K562 (cell line): ENCODE data around the gene PRDM1. TPM values are rescaled to one million over a fixed set of nuclear protein-coding genes. Genes with fewer than 3 reads are reported as not detected.
A peak's percentile ranks its signal among the peaks of the same experiment; 100 is the strongest.

Source experiments
- ARID2 ChIP-seq: fragments of 450-650 bp; IDR thresholded peaks from 2 replicates; pipeline ENCODE4 v1.6.1; 2017; ENCODE audit warnings: antibody characterized with exemption, mild to moderate bottlenecking
- ATF1 ChIP-seq, 2 experiments: fragments of 450-650 bp in 1 of 2; IDR thresholded peaks; 2 replicates each; pipeline ENCODE4 v1.6.1; 2016; ENCODE audit warnings: missing compliant biosample characterization in 1 of 2, missing genetic modification characterization in 1 of 2
- BACH1 ChIP-seq: fragments of 200-800 bp; sonication (Bioruptor generic); IDR thresholded peaks from 2 replicates; pipeline ENCODE4 v1.6.1; 2016; ENCODE audit warnings: missing genetic modification characterization, missing compliant biosample characterization
- C11orf30 ChIP-seq: fragments of 450-650 bp; IDR thresholded peaks from 2 replicates; pipeline ENCODE4 v1.6.1; 2016; ENCODE audit warnings: low read depth, mild to moderate bottlenecking
- CC2D1A ChIP-seq: fragments of 450-650 bp; IDR thresholded peaks from 2 replicates; pipeline ENCODE4 v1.6.1; 2017; ENCODE audit warnings: mild to moderate bottlenecking
- CEBPB ChIP-seq: fragments of 450-650 bp; IDR thresholded peaks from 2 replicates; pipeline ENCODE4 v1.6.1; 2016; ENCODE audit warnings: missing genetic modification characterization, missing compliant biosample characterization
- CREB3L1 ChIP-seq: fragments of 450-650 bp; IDR thresholded peaks from 2 replicates; pipeline ENCODE4 v1.6.1; 2014; ENCODE audit warnings: low read depth, mild to moderate bottlenecking, moderate library complexity, borderline replicate concordance
- CREM ChIP-seq: IDR thresholded peaks from 2 replicates; pipeline ENCODE4 v1.6.1; 2014; ENCODE audit warnings: antibody characterized with exemption, low read depth
- CTCF ChIP-seq, 3 experiments: IDR thresholded peaks in 2 of 3; conservative IDR thresholded peaks in 1 of 3; 2 replicates each; pipeline ENCODE4 v1.5.1; 2011 to 2012; ENCODE audit warnings: low read length in 3 of 3, mild to moderate bottlenecking in 3 of 3, control low read depth in 2 of 3, improper control_type of control experiment in 1 of 3, inconsistent platforms in 1 of 3, low read depth in 1 of 3, mixed read lengths in 1 of 3, moderate library complexity in 1 of 3; ENCODE audit not compliant: insufficient read depth in 2 of 3
- EP400 ChIP-seq: fragments of 450-650 bp; IDR thresholded peaks from 2 replicates; pipeline ENCODE4 v1.6.1; 2017; ENCODE audit warnings: antibody characterized with exemption, mild to moderate bottlenecking, moderate library complexity
- FOXK1 ChIP-seq: sonication (generic); formaldehyde crosslinking; IDR thresholded peaks from 2 replicates; pipeline ENCODE4 v1.8.0; 2022; ENCODE audit warnings: missing genetic modification reagents, mild to moderate bottlenecking, borderline replicate concordance
- FUS ChIP-seq: fragments of 200-400 bp; formaldehyde crosslinking; optimal IDR thresholded peaks from 2 replicates; pipeline ENCODE3; 2017; ENCODE audit warnings: low read depth, low read length
- MAFF ChIP-seq: IDR thresholded peaks from 2 replicates; pipeline ENCODE4 v1.6.1; 2012; ENCODE audit warnings: low read length, improper control_type of control experiment
- MAFG ChIP-seq: fragments of 450-650 bp; conservative IDR thresholded peaks from 2 replicates; pipeline ENCODE4 v1.6.1; 2016; ENCODE audit warnings: missing genetic modification characterization, missing compliant biosample characterization
- MXD1 ChIP-seq: fragments of 250-450 bp; sonication (Bioruptor Pico); IDR thresholded peaks from 2 replicates; pipeline ENCODE4 v1.8.0; 2021; ENCODE audit warnings: borderline replicate concordance, mild to moderate bottlenecking, moderate library complexity; ENCODE audit not compliant: poor library complexity, severe bottlenecking
- NCOR1 ChIP-seq: fragments of 450-650 bp; IDR thresholded peaks from 2 replicates; pipeline ENCODE4 v1.6.1; 2016; ENCODE audit warnings: mild to moderate bottlenecking, moderate library complexity
- RBM39 ChIP-seq: fragments of 200-400 bp; formaldehyde crosslinking; optimal IDR thresholded peaks from 2 replicates; pipeline ENCODE3; 2018; ENCODE audit warnings: low read depth, low read length
- SMAD4 ChIP-seq: fragments of 250-450 bp; sonication (Bioruptor Pico); conservative IDR thresholded peaks from 2 replicates; pipeline ENCODE4 v1.8.0; 2021; ENCODE audit warnings: inconsistent platforms, mild to moderate bottlenecking, moderate library complexity
- ZNF175 ChIP-seq: fragments of 200-800 bp; sonication (Bioruptor generic); IDR thresholded peaks from 2 replicates; pipeline ENCODE4 v1.6.1; 2016; ENCODE audit warnings: low read depth, mild to moderate bottlenecking, missing genetic modification characterization, missing compliant biosample characterization
- ZNF384 ChIP-seq: IDR thresholded peaks from 2 replicates; pipeline ENCODE4 v1.6.1; 2012; ENCODE audit warnings: low read depth, low read length, improper control_type of control experiment
- ZNF766 ChIP-seq: fragments of 200-800 bp; sonication (Bioruptor generic); conservative IDR thresholded peaks from 2 replicates; pipeline ENCODE4 v1.6.1; 2016; ENCODE audit warnings: missing genetic modification characterization, missing compliant biosample characterization
- polyA plus RNA-seq, 8 experiments: library from polyadenylated mRNA; depleted of rRNA in 4 of 8; stranded (reverse) in 5 of 8; unstranded in 3 of 8; fragments of >200 nt; fragmentation: Nextera tagmentation in 2 of 8; fragmentation: Illumina TruSeq in 1 of 8; extraction: Ambion mirVana in 2 of 8; extraction: Trizol in 1 of 8; gene quantifications; 2 replicates each; pipeline versions ENCODE4 v1.2.1 to v1.2.3, GENCODE V29; 2011 to 2014; ENCODE audit warnings: inconsistent platforms in 1 of 8, missing spikeins in 1 of 8
- total RNA-seq, 7 experiments: library from RNA; depleted of rRNA in 6 of 7; stranded (reverse); fragments of >200 nt in 6 of 7; fragmentation: Illumina TruSeq in 2 of 7; extraction: Trizol in 2 of 7; gene quantifications; 2 replicates each; pipeline versions ENCODE4 v1.2.1 to v1.2.3, GENCODE V29; 2011 to 2021; ENCODE audit warnings: low replicate concordance in 1 of 7

PRDM1 gene
- total and polyA plus RNA-seq, 9 of the 15 experiments (the other 6 are each of a cell fraction or from before 2014, with no cell fraction given): 0.09 to 0.89 (median 0.27) TPM

- TF ChIP-seq CREB3L1: peak; percentile 25; the same call in 1 of the 2 replicates
- peak; percentile 79 for TF ChIP-seq CEBPB (tag)
- peak; percentile 28; the same call in 1 of the 2 replicates for TF ChIP-seq ZNF384
- TF ChIP-seq C11orf30: peak; percentile 98
- no peak for TF ChIP-seq ATF1 (CRISPR knock-in tag; IDR thresholded peaks at IDR 0.05)
- peak; percentile 33; the same call in 1 of the 2 replicates for TF ChIP-seq ATF1 (tag; IDR thresholded peaks at IDR 0.05)
- peak; percentile 58; the same call in 1 of the 2 replicates for TF ChIP-seq CC2D1A
- peak; percentile 87 for TF ChIP-seq ZNF766
- peak; percentile 98 for TF ChIP-seq MAFF
- TF ChIP-seq MAFG (tag): peak; percentile 98
- TF ChIP-seq EP400: 0 out of 2 replicates have a peak, but pooled peaks have one; percentile 17
- peak; percentile 70 for TF ChIP-seq BACH1 (tag)
- no peak for TF ChIP-seq MXD1 (CRISPR knock-in tag)
- TF ChIP-seq SMAD4 (CRISPR knock-in tag): 0 out of 2 replicates have a peak, but pooled peaks have one; percentile 28
- TF ChIP-seq ZNF175: no peak
- no peak for TF ChIP-seq FUS
- TF ChIP-seq NCOR1: 0 out of 2 replicates have a peak, but pooled peaks have one; percentile 7
- peak; percentile 87 to 99 (median 99) for TF ChIP-seq CTCF (IDR thresholded peaks at IDR 0.05 in 2 of 3, conservative IDR thresholded peaks at IDR 0.05 in 1 of 3; ENCODE audit: insufficient read depth in 2 of 3, low read depth in 1 of 3, low read length in 3 of 3)
- TF ChIP-seq RBM39: no peak
- peak; percentile 53; the same call in 1 of the 2 replicates for TF ChIP-seq CREM
- peak; percentile 64; the same call in 1 of the 2 replicates for TF ChIP-seq ARID2
- 0 out of 2 replicates have a peak, but pooled peaks have one; percentile 25 for TF ChIP-seq FOXK1 (CRISPR knock-in tag)
Measured at GRCh38 chr6:106084106-106084988, 1.8 kb upstream of the PRDM1 start (continued).
